GM18511 (cell line): ENCODE data around the gene ING5.

Experiments used
- ATAC-seq: cut with Tn5 transposase; IDR thresholded peaks from one replicate; pipeline ENCODE4 v1.9.1; 2021; ENCODE audit warnings: mild to moderate bottlenecking, moderate library complexity; ENCODE audit not compliant: unreplicated experiment

ING5 gene

GRCh38 chr2:241774419-241775222 lies 72.8 kb downstream of the ING5 start:
- no peak for ATAC-seq

GRCh38 chr2:241775223-241776177 lies 73.7 kb downstream of the ING5 start:
- ATAC-seq, result no peak

- no peak for ATAC-seq
Measured at GRCh38 chr2:241776336-241777169, 74.7 kb downstream of the ING5 start, which contains the start of gene GAL3ST2. Gene GAL3ST2 (plus strand): TSS chr2:241776822. CDS start chr2:241776956, 134 bp downstream.

- no peak for ATAC-seq
Measured at GRCh38 chr2:241777170-241777685, 75.4 kb downstream of the ING5 start.

- no peak for ATAC-seq
Measured at GRCh38 chr2:241777686-241778627, 76.1 kb downstream of the ING5 start.
